A549 (cell line): ENCODE data around the gene FCER1G.

Source experiments
- CHD4 ChIP-seq: fragments of 200-600 bp; sonication (generic); IDR thresholded peaks from 2 replicates; pipeline ENCODE4 v1.6.1; 2016; ENCODE audit warnings: antibody characterized with exemption, mild to moderate bottlenecking, borderline replicate concordance
- POLR2A ChIP-seq: IDR thresholded peaks from 2 replicates; pipeline ENCODE4 v1.6.1; 2012; ENCODE audit warnings: mild to moderate bottlenecking, low read length
- TF ChIP-seq, protein P1 (sequence below): fragments of >200 bp; sonication (Bioruptor Twin); formaldehyde crosslinking; IDR thresholded peaks from 3 replicates; pipeline ENCODE4 v1.5.1; 2016

DNA sequence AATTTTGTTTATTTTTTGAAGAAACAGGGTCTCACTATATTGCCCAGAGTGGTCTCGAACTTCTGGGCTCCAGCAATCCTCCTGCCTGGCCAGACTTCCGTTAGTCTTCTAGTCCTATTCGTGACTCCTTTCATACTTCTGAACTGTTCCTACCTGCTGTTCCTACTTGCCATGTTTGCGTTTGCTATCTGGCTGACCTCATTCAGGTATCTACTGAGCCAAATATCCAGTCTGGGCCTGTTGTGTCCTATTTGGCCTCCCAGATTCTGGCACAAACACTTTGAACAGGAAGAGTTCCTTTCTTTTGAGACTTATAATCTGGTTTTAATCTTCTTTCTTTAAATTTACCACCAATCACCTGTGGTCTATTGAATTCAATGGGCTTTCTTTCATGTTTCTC lies 29.8 kb downstream of the FCER1G start:
- TF ChIP-seq POLR2A (no peak), CHD4 (no peak)
- TF ChIP-seq, protein P1, sequence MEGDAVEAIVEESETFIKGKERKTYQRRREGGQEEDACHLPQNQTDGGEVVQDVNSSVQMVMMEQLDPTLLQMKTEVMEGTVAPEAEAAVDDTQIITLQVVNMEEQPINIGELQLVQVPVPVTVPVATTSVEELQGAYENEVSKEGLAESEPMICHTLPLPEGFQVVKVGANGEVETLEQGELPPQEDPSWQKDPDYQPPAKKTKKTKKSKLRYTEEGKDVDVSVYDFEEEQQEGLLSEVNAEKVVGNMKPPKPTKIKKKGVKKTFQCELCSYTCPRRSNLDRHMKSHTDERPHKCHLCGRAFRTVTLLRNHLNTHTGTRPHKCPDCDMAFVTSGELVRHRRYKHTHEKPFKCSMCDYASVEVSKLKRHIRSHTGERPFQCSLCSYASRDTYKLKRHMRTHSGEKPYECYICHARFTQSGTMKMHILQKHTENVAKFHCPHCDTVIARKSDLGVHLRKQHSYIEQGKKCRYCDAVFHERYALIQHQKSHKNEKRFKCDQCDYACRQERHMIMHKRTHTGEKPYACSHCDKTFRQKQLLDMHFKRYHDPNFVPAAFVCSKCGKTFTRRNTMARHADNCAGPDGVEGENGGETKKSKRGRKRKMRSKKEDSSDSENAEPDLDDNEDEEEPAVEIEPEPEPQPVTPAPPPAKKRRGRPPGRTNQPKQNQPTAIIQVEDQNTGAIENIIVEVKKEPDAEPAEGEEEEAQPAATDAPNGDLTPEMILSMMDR: no peak
